Measurements from ENCODE around the gene IQCE. TPM values are rescaled to one million over a fixed set of nuclear protein-coding genes. Genes with fewer than 3 reads are reported as not detected.

IQCE gene
- total RNA-seq, 1 donor from 2014 or later: 11.4 TPM

DNA sequence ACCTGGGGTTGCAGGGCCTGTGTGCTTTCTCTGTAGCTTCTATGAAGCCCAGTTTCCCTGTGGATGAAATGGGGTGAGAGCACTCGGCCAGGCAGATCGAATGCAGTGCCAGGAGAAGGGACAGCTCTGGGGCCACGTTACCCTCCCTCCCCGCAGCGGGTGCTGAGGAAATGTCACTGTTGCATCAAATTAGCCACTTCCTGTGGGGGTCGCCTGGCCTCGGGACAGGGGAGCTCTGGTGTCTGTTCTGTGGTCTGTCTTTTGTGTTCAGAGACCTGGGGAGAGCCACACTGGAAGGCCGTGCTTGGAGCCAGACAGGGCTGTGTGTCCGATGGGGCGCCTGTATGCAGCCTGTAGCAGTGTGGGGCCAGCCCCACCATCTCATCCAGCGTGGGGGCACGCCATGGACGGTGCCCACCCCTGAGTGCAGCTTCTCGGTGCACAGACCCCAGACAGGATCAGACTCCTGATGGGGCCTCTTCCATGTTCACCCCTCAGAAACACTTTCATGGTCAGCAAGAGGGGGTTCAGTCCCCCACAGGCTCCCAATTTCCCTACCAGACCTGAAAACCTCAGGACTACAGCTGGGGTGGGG, 86.6 kb downstream of the IQCE start:
- Histone ChIP-seq H3K27ac (no peak overlapping the region), H3K27me3 (no peaks in the 10 kb centered on the region), H3K9me3 (no peaks in the 10 kb centered on the region), H3K4me3 (no peak overlapping the region), H3K36me3 (peaks cover 28 to 34% of the 10 kb centered on the region in 2 donors), H3K4me1 (peaks cover 11 to 16% of the 10 kb centered on the region in 2 donors)
- intact Hi-C loops (cut with DNase I): loop anchor here (10.0 kb wide), 1 partner anchor 161 kb away; no protein-coding TSS in a partner anchor
- TF ChIP-seq, protein P1, sequence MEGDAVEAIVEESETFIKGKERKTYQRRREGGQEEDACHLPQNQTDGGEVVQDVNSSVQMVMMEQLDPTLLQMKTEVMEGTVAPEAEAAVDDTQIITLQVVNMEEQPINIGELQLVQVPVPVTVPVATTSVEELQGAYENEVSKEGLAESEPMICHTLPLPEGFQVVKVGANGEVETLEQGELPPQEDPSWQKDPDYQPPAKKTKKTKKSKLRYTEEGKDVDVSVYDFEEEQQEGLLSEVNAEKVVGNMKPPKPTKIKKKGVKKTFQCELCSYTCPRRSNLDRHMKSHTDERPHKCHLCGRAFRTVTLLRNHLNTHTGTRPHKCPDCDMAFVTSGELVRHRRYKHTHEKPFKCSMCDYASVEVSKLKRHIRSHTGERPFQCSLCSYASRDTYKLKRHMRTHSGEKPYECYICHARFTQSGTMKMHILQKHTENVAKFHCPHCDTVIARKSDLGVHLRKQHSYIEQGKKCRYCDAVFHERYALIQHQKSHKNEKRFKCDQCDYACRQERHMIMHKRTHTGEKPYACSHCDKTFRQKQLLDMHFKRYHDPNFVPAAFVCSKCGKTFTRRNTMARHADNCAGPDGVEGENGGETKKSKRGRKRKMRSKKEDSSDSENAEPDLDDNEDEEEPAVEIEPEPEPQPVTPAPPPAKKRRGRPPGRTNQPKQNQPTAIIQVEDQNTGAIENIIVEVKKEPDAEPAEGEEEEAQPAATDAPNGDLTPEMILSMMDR (IDR thresholded peaks at IDR 0.05): no peak
- no peak for DNase-seq (ENCODE audit: low spot score in 2 of 2)

- no peak for DNase-seq (ENCODE audit: low spot score in 2 of 2)
- H3K4me1 ChIP-seq: peaks cover 4 to 6% of the 10 kb centered on the region in 2 donors
- H3K27ac ChIP-seq: no peak overlapping the region
- no peaks in the 10 kb centered on the region for H3K27me3 ChIP-seq
- peaks cover 30 to 37% of the 10 kb centered on the region in 2 donors for H3K36me3 ChIP-seq
- TF ChIP-seq, protein P1 (IDR thresholded peaks at IDR 0.05): no peak
- H3K9me3 ChIP-seq: no peaks in the 10 kb centered on the region
- H3K4me3 ChIP-seq: no peak overlapping the region
- intact Hi-C loops (cut with DNase I): loop anchor here (10.0 kb wide), 1 partner anchor 162 kb away; no protein-coding TSS in a partner anchor
Observed at GRCh38 chr7:2646336-2646679, 87.5 kb downstream of the IQCE start.

DNA sequence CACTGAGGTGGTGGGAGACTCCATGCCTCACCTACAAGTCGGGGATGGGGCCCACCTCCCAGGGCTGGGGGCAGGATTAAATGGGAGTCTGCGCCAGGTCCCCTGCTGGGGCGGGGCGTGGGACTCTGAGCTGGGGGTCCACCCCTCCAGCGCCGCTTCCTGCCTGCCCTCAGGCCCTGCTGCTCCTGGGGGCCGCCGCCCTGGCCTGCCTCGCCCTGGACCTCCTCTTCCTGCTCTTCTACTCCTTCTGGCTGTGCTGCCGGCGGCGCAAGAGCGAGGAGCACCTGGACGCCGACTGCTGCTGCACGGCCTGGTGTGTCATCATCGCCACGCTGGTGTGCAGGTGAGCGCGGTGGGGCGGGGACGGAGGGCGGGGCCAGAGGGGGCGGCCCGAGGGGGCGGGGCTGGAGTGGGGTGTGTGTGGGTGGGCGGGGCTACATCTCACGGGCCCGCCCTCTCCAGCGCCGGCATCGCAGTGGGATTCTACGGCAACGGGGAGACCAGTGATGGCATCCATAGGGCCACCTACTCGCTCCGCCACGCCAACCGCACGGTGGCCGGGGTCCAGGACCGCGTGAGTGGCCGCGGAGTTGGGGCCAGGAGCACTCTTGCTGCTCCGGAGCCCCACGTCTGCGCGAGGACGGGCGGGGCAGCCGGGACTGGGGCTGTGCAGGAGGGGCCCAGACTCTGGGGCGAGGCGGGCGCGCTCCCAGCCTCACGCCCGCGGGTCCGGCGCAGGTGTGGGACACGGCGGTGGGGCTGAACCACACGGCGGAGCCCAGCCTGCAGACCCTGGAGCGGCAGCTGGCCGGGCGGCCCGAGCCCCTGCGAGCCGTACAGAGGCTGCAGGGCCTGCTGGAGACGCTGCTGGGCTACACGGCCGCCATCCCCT, 88.1 kb downstream of the IQCE start:
- TF ChIP-seq, protein P1 (IDR thresholded peaks at IDR 0.05): no peak
- DNase-seq (ENCODE audit: low spot score in 2 of 2): no peak
- H3K27me3 ChIP-seq: no peaks in the 10 kb centered on the region
- H3K4me3 ChIP-seq: no peak overlapping the region
- peaks cover 36 to 42% of the 10 kb centered on the region in 2 donors for H3K36me3 ChIP-seq
- H3K4me1 ChIP-seq: peaks cover 1 to 3% of the 10 kb centered on the region in 2 donors
- no peaks in the 10 kb centered on the region for H3K9me3 ChIP-seq
- H3K27ac ChIP-seq: no peak overlapping the region
- intact Hi-C loops (cut with DNase I): loop anchor here (10.0 kb wide), 1 partner anchor 162 kb away; no protein-coding TSS in a partner anchor

DNA sequence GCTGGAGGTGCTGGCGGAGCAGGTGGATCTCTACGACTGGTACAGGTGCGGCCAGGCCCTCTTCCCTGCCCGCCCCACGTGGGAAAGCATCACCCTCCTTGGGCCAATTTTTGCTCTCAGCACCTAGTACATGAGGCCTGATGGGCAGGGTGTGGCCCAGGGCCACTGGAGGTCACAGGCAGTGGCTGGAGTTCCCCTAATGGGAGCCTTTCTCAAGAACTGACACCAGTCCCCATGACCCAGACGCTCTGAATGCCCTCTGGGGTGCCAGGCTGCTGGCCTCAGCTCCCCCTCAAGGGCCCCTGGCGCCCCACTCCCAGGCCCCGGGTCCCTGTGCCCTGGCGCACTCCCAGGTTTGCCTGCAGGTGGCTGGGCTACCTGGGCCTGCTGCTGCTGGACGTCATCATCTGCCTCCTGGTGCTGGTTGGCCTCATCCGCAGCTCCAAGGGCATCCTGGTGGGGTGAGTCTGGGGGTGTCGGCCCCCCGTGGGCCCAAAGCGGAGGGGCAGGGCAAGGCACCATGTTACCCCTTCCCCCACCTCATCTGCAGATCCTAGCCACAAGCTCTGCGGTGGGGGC, 88.9 kb downstream of the IQCE start:
- peaks cover 42 to 46% of the 10 kb centered on the region in 2 donors for H3K36me3 ChIP-seq
- TF ChIP-seq, protein P1 (IDR thresholded peaks at IDR 0.05): no peak
- no peaks in the 10 kb centered on the region for H3K9me3 ChIP-seq
- DNase-seq (ENCODE audit: low spot score in 2 of 2): no peak
- no peaks in the 10 kb centered on the region for H3K27me3 ChIP-seq
- intact Hi-C loops (cut with DNase I): loop anchor here (10.0 kb wide), 1 partner anchor 163 kb away; no protein-coding TSS in a partner anchor
- no peak overlapping the region for H3K27ac ChIP-seq
- no peaks in the 10 kb centered on the region for H3K4me1 ChIP-seq
- H3K4me3 ChIP-seq: no peak overlapping the region

GRCh38 chr7:2649139-2649838, 90.5 kb downstream of the IQCE start:
- H3K36me3 ChIP-seq: peaks cover 44 to 50% of the 10 kb centered on the region in 2 donors
- no peaks in the 10 kb centered on the region for H3K4me1 ChIP-seq
- H3K4me3 ChIP-seq: no peak overlapping the region
- intact Hi-C loops (cut with DNase I): loop anchor here (10.0 kb wide), 1 partner anchor 164 kb away; no protein-coding TSS in a partner anchor
- H3K9me3 ChIP-seq: no peaks in the 10 kb centered on the region
- DNase-seq (ENCODE audit: low spot score in 2 of 2): no peak
- no peaks in the 10 kb centered on the region for H3K27me3 ChIP-seq
- H3K27ac ChIP-seq: no peak overlapping the region
- TF ChIP-seq, protein P1 (IDR thresholded peaks at IDR 0.05): no peak
